ENCODE measurements around the gene DMRT2.

DNA sequence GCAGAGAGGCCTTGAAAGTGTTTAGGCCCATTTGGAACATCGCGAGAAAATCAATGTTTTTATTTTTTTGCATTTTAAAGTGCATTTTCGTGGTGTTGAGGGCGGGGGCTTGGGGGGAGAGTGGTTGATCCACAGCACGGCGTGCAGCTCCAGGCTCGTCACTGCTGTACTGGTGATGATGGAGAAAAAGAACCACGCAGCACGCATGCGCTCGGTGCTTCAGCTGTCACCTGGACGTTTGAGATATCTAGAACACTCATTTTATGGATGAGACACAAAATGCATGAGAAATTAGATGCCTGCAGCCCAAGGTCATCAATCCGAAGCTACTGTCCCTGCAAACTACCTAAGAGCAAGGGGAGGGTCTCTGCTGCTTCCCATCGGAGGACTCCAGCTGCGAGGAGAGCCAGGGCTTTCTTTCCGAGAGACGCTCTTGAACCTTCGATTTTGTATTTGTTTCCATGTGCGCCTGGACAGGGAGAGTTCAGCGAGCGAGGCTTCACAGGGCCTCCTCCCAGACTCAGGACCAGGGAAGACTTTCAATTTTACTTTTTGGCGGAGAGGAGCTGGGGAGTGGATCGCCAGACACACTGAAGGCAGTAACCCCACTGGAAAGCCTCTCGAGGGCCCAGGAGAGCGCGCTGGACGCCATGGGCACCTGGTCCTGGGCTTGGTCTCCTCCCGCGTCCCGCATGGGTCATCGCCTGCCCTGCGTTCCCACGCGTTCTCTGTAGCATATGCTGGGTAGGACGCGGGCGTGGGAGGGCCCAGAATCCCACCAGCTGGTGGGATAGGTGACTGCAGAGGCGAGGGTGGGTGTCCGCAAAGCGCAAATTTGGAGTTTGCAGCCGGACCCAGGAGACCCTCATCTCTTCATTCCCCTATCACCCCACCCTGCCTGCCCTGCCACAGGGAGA lies 2.5 kb downstream of the DMRT2 start:
- TF ChIP-seq, protein P1, sequence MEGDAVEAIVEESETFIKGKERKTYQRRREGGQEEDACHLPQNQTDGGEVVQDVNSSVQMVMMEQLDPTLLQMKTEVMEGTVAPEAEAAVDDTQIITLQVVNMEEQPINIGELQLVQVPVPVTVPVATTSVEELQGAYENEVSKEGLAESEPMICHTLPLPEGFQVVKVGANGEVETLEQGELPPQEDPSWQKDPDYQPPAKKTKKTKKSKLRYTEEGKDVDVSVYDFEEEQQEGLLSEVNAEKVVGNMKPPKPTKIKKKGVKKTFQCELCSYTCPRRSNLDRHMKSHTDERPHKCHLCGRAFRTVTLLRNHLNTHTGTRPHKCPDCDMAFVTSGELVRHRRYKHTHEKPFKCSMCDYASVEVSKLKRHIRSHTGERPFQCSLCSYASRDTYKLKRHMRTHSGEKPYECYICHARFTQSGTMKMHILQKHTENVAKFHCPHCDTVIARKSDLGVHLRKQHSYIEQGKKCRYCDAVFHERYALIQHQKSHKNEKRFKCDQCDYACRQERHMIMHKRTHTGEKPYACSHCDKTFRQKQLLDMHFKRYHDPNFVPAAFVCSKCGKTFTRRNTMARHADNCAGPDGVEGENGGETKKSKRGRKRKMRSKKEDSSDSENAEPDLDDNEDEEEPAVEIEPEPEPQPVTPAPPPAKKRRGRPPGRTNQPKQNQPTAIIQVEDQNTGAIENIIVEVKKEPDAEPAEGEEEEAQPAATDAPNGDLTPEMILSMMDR (conservative IDR thresholded peaks at IDR 0.05) = no peak
- TF ChIP-seq EZH2 (IDR thresholded peaks at IDR 0.05; ENCODE audit: low read depth) = no peak
